ENCODE measurements around the gene ISG15. TPM values are rescaled to one million over a fixed set of nuclear protein-coding genes. Genes with fewer than 3 reads are reported as not detected.

The ISG15 gene
- total and polyA plus RNA-seq, 2 of the 13 experiments (the other 11 are each of a cell fraction or from before 2014, with no cell fraction given): 42.1 to 54.9 TPM

DNA sequence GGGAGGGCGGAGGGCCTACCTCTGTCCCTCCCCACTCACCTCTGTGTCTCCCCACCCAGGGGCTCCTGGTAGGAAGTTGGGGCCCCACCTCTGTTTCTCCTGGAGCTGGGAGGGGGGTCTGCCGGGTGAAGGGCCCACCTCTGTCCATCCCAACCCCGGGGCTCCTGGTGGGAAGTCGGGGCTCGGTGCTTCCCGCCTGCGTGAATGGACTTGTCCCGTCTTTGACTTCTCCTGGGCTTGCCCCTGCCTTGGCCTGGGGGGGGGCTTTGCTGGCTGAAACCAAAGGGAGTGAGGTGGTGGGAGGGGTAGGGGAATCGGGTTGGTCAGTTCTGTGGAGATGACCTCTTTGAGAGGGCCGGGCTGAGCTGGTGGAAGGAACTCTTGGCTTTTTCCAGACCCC, 12.4 kb downstream of the ISG15 start:
- peaks cover 22% of the 10 kb centered on the region for H3K79me2 ChIP-seq (ENCODE audit: insufficient read depth, low read length)
- no TSS peak for BruUV-seq (replicated peaks)
- in situ Hi-C loops (cut with HindIII; ENCODE audit: extremely low pct_ligation_motif_present, low pct_unique_long_range_greater_than_20kb): no loop called here
- FAIRE-seq: no peak
- CTCF ChIA-PET (ENCODE audit: low intra/inter-chr PET ratio, low total read pairs): no interaction called here
- no peak overlapping the region for H3K4me3 ChIP-seq (replicated peaks in 1 of 3; ENCODE audit: insufficient read depth in 1 of 3, low read depth in 2 of 3, low read length in 3 of 3)
- POLR2A ChIA-PET: no interaction called here
- no peak for TF ChIP-seq HDAC6 (IDR thresholded peaks at IDR 0.05; ENCODE audit: low read depth, low read length)
- TF ChIP-seq, protein P1, sequence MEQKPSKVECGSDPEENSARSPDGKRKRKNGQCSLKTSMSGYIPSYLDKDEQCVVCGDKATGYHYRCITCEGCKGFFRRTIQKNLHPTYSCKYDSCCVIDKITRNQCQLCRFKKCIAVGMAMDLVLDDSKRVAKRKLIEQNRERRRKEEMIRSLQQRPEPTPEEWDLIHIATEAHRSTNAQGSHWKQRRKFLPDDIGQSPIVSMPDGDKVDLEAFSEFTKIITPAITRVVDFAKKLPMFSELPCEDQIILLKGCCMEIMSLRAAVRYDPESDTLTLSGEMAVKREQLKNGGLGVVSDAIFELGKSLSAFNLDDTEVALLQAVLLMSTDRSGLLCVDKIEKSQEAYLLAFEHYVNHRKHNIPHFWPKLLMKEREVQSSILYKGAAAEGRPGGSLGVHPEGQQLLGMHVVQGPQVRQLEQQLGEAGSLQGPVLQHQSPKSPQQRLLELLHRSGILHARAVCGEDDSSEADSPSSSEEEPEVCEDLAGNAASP (CRISPR knock-in tag; IDR thresholded peaks at IDR 0.05; ENCODE audit: borderline replicate concordance): no peak
- H3K36me3 ChIP-seq (replicated peaks in 1 of 2; ENCODE audit: control insufficient read depth in 1 of 2, insufficient read depth in 2 of 2, low read length in 2 of 2): peaks cover 4 to 20% of the 10 kb centered on the region in 2 experiments; a peak in 4 of 5 replicates
- H3K9me3 ChIP-seq (ENCODE audit: low read length): no peaks in the 10 kb centered on the region
- no peak overlapping the region for H3K4me2 ChIP-seq (ENCODE audit: low read depth, low read length)
- no peak overlapping the region for H3K27ac ChIP-seq (ENCODE audit: extremely low read length, insufficient read depth, low read length)
- ATAC-seq: no peak
- H3K4me1 ChIP-seq (ENCODE audit: insufficient read depth, low read length): peaks cover 54% of the 10 kb centered on the region
- WGBS (ENCODE audit: low lambda C conversion rate): 100% methylated on average over 8 of the region's 10 CpGs
- no peak for DNase-seq (ENCODE audit: low spot score)
- intact Hi-C loops (cut with micrococcal nuclease; ENCODE audit: unreplicated experiment): no loop called here
- no peaks in the 10 kb centered on the region for H3K27me3 ChIP-seq (ENCODE audit: control insufficient read depth in 1 of 2, insufficient read depth in 2 of 2, low read length in 2 of 2)
- H2AFZ ChIP-seq (ENCODE audit: low read length): no peak overlapping the region
- H4K20me1 ChIP-seq (ENCODE audit: insufficient read depth, low read length): peaks cover 31% of the 10 kb centered on the region; the same call in 1 of the 2 replicates
- H3K9ac ChIP-seq (ENCODE audit: insufficient read depth, low read depth, low read length): no peak overlapping the region

DNA sequence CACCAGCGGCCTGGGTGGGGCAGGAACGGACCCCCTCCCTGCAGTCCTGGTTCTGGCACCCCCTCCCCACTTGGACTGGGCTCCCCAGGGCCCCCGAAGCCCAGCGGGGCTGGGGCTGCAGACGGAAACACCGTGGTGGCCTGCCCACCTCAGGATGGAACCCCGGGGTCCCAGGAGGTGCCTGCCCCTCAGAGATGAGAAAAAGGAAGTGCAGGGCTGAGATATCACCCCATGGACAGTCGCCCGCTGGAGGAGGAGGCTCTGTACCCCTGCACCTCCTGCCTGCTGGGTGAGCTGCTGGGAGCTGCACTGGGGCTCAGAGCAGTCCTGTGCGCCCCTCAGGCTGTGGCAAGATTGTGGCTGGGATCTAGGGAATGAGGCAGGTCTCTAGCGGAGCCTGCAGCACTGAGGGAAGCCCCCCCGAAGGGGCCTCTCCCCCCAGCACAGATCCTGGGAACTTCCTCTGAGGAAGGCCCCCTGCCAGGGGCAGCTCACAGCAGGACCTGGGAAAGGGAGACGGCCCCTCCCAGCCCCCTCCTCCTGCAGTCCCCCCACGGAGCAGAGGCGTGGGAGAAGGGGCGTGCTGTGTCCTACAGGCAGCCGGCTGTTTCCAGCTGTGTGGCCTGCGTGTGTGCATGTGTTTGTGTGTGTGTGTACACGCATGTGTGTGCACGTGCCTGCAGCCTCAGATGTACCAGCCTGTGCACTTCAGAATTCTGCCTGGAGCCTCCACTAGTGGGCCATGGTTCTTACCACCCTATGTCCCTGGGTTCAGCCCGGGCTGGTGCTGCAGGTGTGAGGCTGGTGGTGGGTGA, 13.5 kb downstream of the ISG15 start:
- Histone ChIP-seq H3K9me3 (ENCODE audit: low read length) (no peaks in the 10 kb centered on the region), H3K4me1 (ENCODE audit: insufficient read depth, low read length) (peaks cover 55% of the 10 kb centered on the region), H2AFZ (ENCODE audit: low read length) (no peak overlapping the region), H3K27me3 (ENCODE audit: control insufficient read depth in 1 of 2, insufficient read depth in 2 of 2, low read length in 2 of 2) (no peaks in the 10 kb centered on the region), H3K4me3 (replicated peaks in 1 of 3; ENCODE audit: insufficient read depth in 1 of 3, low read depth in 2 of 3, low read length in 3 of 3) (no peak overlapping the region), H3K36me3 (replicated peaks in 1 of 2; ENCODE audit: control insufficient read depth in 1 of 2, insufficient read depth in 2 of 2, low read length in 2 of 2) (peaks cover 4 to 20% of the 10 kb centered on the region in 2 experiments; a peak in 4 of 5 replicates), H4K20me1 (ENCODE audit: insufficient read depth, low read length) (peaks cover 26% of the 10 kb centered on the region; the same call in 1 of the 2 replicates), H3K27ac (ENCODE audit: extremely low read length, insufficient read depth, low read length) (no peak overlapping the region), H3K4me2 (ENCODE audit: low read depth, low read length) (no peak overlapping the region), H3K9ac (ENCODE audit: insufficient read depth, low read depth, low read length) (no peak overlapping the region), H3K79me2 (ENCODE audit: insufficient read depth, low read length) (peaks cover 14% of the 10 kb centered on the region)
- no TSS peak for BruUV-seq (replicated peaks)
- POLR2A ChIA-PET: no interaction called here
- no peak for DNase-seq (ENCODE audit: low spot score)
- 0 out of 2 replicates have a peak, but pooled peaks have one; percentile 65 for TF ChIP-seq AKAP8 (CRISPR knock-in tag; IDR thresholded peaks at IDR 0.05)
- no peak for TF ChIP-seq CREM (IDR thresholded peaks at IDR 0.05)
- no peak for TF ChIP-seq CREM (CRISPR knock-in tag; IDR thresholded peaks at IDR 0.05)
- CTCF ChIA-PET (ENCODE audit: low intra/inter-chr PET ratio, low total read pairs): no interaction called here
- ATAC-seq: no peak; the same call in 2 of the 3 replicates
- FAIRE-seq: no peak
- intact Hi-C loops (cut with micrococcal nuclease; ENCODE audit: unreplicated experiment) (no loop called here), in situ Hi-C loops (cut with HindIII; ENCODE audit: extremely low pct_ligation_motif_present, low pct_unique_long_range_greater_than_20kb) (no loop called here)
- WGBS (ENCODE audit: low lambda C conversion rate): 89% methylated on average over 10 of the region's 21 CpGs

Measured in HepG2 (cell line).